Stimulated activated CD8-positive, alpha-beta memory T cell treated with anti-CD3 and anti-CD28 coated beads, Interleukin-7, amount 100 ng/mL, for 24 hours (primary cell): ENCODE measurements around the gene PFKFB3.
"Not testable (repeated sequence)": the region's sequence is repeated elsewhere in the genome, so short reads cannot be mapped to it uniquely, and the experiment has no call there.

Experiments used
- DNase-seq: peaks from one replicate; pipeline ENCODE4 v3.0.0-alpha.2; 2020; ENCODE audit warnings: low read depth

PFKFB3 gene

GRCh38 chr10:6178581-6178980, 24.2 kb upstream of the PFKFB3 start:
- DNase-seq: no peak

- DNase-seq: no peak
These were observed 23.7 kb upstream of the PFKFB3 start for GRCh38 chr10:6179078-6179477.

GRCh38 chr10:6180480-6181110, 22.1 kb upstream of the PFKFB3 start:
- no peak for DNase-seq

- no peak for DNase-seq
These were observed 21.5 kb upstream of the PFKFB3 start for GRCh38 chr10:6181249-6181648.

GRCh38 chr10:6182454-6183098, 20.2 kb upstream of the PFKFB3 start:
- no peak for DNase-seq

- DNase-seq: no peak
These were observed 17.6 kb upstream of the PFKFB3 start for GRCh38 chr10:6185039-6185716.

GRCh38 chr10:6186894-6187256, 15.9 kb upstream of the PFKFB3 start:
- no peak for DNase-seq

GRCh38 chr10:6187278-6187677, 15.5 kb upstream of the PFKFB3 start:
- no peak for DNase-seq

GRCh38 chr10:6190033-6190432, 12.7 kb upstream of the PFKFB3 start:
- not testable (repeated sequence) for DNase-seq

- DNase-seq: no peak
These were observed 11.6 kb upstream of the PFKFB3 start for GRCh38 chr10:6191147-6191546.

GRCh38 chr10:6191569-6191968, 11.2 kb upstream of the PFKFB3 start:
- no peak for DNase-seq

- not testable (repeated sequence) for DNase-seq
These were observed 9.4 kb upstream of the PFKFB3 start for GRCh38 chr10:6193342-6193741.

GRCh38 chr10:6194311-6194710, 8.4 kb upstream of the PFKFB3 start:
- no peak for DNase-seq

GRCh38 chr10:6195376-6195775, 7.4 kb upstream of the PFKFB3 start:
- no peak for DNase-seq

GRCh38 chr10:6195846-6196245, 6.9 kb upstream of the PFKFB3 start:
- DNase-seq: no peak

- DNase-seq: not testable (repeated sequence)
These were observed 6.2 kb upstream of the PFKFB3 start for GRCh38 chr10:6196524-6196923.

- no peak for DNase-seq
These were observed 5.4 kb upstream of the PFKFB3 start for GRCh38 chr10:6197321-6197720.

- DNase-seq: no peak
These were observed 4.6 kb upstream of the PFKFB3 start for GRCh38 chr10:6198171-6198570.

- no peak for DNase-seq
These were observed 3.5 kb upstream of the PFKFB3 start for GRCh38 chr10:6199131-6199733.

- DNase-seq: no peak
These were observed 2.3 kb upstream of the PFKFB3 start for GRCh38 chr10:6200440-6200733.

GRCh38 chr10:6200734-6201515, 1.8 kb upstream of the PFKFB3 start:
- DNase-seq: no peak

GRCh38 chr10:6201516-6201975, 1.2 kb upstream of the PFKFB3 start:
- peak; percentile 54 for DNase-seq
